Activated CD8-positive, alpha-beta memory T cell treated with anti-CD3 and anti-CD28 coated beads, Interleukin-2, amount 50 U/mL, for 48 hours (primary cell): ENCODE results near the gene CILP.
"Not testable (repeated sequence)": the region's sequence is repeated elsewhere in the genome, so short reads cannot be mapped to it uniquely, and the experiment has no call there.

Experiments used
- DNase-seq: peaks from one replicate; pipeline ENCODE4 v3.0.0-alpha.2; 2020

CILP gene

GRCh38 chr15:65210770-65211481, at the start of gene CILP:
CILP (minus strand) TSS chr15:65211473; CDS start chr15:65209755, 1,718 bp downstream.
- no peak for DNase-seq

GRCh38 chr15:65260968-65261367, 49.7 kb upstream of the CILP start:
- DNase-seq: no peak

- no peak for DNase-seq
These were observed 48.1 kb upstream of the CILP start for GRCh38 chr15:65259367-65259797.

- no peak for DNase-seq
These were observed 47.3 kb upstream of the CILP start for GRCh38 chr15:65258375-65259262.

- DNase-seq: no peak
These were observed 44.3 kb upstream of the CILP start for GRCh38 chr15:65255486-65256140.

GRCh38 chr15:65254758-65255157, 43.5 kb upstream of the CILP start:
- DNase-seq: no peak

- DNase-seq: no peak
These were observed 43.1 kb upstream of the CILP start for GRCh38 chr15:65254356-65254755.

- DNase-seq: peak; percentile 80
These were observed 38.4 kb upstream of the CILP start for GRCh38 chr15:65249641-65250040.

GRCh38 chr15:65248511-65249255, 37.4 kb upstream of the CILP start:
- no peak for DNase-seq

- DNase-seq: no peak
These were observed 35.7 kb upstream of the CILP start for GRCh38 chr15:65246939-65247338.

GRCh38 chr15:65246026-65246714, 34.9 kb upstream of the CILP start:
- DNase-seq: no peak

GRCh38 chr15:65245096-65245856, 34.0 kb upstream of the CILP start:
- no peak for DNase-seq

GRCh38 chr15:65244638-65245037, 33.4 kb upstream of the CILP start:
- DNase-seq: no peak

- DNase-seq: not testable (repeated sequence)
These were observed 25.2 kb upstream of the CILP start for GRCh38 chr15:65236443-65236842.

GRCh38 chr15:65233696-65234095, 22.4 kb upstream of the CILP start:
- DNase-seq: no peak

- no peak for DNase-seq
These were observed 21.2 kb upstream of the CILP start for GRCh38 chr15:65232520-65232919.

- DNase-seq: no peak
These were observed 20.0 kb upstream of the CILP start for GRCh38 chr15:65231306-65231705.

- not testable (repeated sequence) for DNase-seq
These were observed 15.6 kb upstream of the CILP start for GRCh38 chr15:65226901-65227300.

- no peak for DNase-seq
These were observed 14.9 kb upstream of the CILP start for GRCh38 chr15:65226221-65226620.

- no peak for DNase-seq
These were observed 12.7 kb upstream of the CILP start for GRCh38 chr15:65223996-65224395.

- DNase-seq: no peak
These were observed 11.6 kb upstream of the CILP start for GRCh38 chr15:65222891-65223290.
